Memory B cell (primary cell): Measurements from ENCODE around the gene CXCR5.
A peak's percentile ranks its signal among the peaks of the same experiment; 100 is the strongest.
"Not testable (repeated sequence)": the region's sequence is repeated elsewhere in the genome, so short reads cannot be mapped to it uniquely, and the experiment has no call there.

ENCODE experiments used
- ATAC-seq: fragments of 150-1000 bp; cut with Tn5 transposase; 2 replicates; pipeline ENCODE4 v1.10.0; 2021; ENCODE audit warnings: low read depth, mild to moderate bottlenecking, moderate library complexity
- DNase-seq, 2 donors: peaks; one replicate each; pipeline ENCODE4 v3.0.0; 2022; ENCODE audit warnings: low spot score in 2 of 2
- H3K27ac Mint-ChIP-seq: one replicate; pipeline ENCODE4 v1.8.0; 2022; ENCODE audit warnings: mild to moderate bottlenecking, moderate library complexity, mixed read lengths
- H3K27me3 Mint-ChIP-seq: one replicate; pipeline ENCODE4 v1.8.0; 2022; ENCODE audit warnings: mixed read lengths
- H3K36me3 Mint-ChIP-seq: one replicate; pipeline ENCODE4 v1.8.0; 2022; ENCODE audit warnings: mild to moderate bottlenecking, mixed read lengths
- H3K4me1 Mint-ChIP-seq: one replicate; pipeline ENCODE4 v1.8.0; 2022; ENCODE audit warnings: mixed read lengths
- H3K4me3 Mint-ChIP-seq: one replicate; pipeline ENCODE4 v1.8.0; 2022; ENCODE audit warnings: mild to moderate bottlenecking, moderate library complexity, mixed read lengths
- H3K9me3 Mint-ChIP-seq: one replicate; pipeline ENCODE4 v1.8.0; 2022; ENCODE audit warnings: mixed read lengths

The CXCR5 gene

DNA sequence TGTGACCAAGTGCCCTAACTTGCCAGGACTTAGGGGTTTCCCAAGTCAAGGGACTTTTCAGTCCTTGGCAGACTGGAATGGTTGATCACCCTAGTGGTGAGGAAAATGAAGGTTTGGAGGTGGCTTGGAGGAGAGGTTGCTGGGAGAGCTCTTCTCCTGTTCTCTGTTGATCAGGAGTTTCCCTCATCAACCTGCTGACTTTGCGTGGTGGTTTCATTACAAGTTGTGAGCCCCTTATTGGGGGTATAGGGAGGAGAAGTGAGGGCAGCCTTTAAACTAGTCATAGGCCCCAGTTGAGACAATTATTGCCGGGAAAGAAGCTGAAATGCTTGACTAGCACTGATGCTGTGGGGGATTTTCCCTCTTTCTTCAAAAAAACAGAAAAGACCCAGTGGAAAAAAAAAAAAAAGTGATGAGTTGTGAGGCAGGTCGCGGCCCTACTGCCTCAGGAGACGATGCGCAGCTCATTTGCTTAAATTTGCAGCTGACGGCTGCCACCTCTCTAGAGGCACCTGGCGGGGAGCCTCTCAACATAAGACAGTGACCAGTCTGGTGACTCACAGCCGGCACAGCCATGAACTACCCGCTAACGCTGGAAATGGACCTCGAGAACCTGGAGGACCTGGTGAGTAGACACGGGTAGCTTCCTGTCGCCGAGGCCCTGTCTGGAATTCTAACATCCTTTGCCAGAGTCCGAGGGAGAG lies at the start of gene CXCR5:
Gene CXCR5 (plus strand): TSS at position 525 of the 704 bp plus-strand sequence. CDS start 50 bp downstream, at position 575.
- DNase-seq (peak; percentile 75 to 82), ATAC-seq (peak; percentile 76)
- peak within 1 kb of the TSS; percentile 88 for H3K4me3 Mint-ChIP-seq
- H3K9me3 Mint-ChIP-seq, result no peaks in the 10 kb centered on the region
- peaks cover 45% of the 10 kb centered on the region for H3K4me1 Mint-ChIP-seq
- H3K27ac Mint-ChIP-seq, result peak within 1 kb of the TSS; percentile 97
- H3K36me3 Mint-ChIP-seq, result peaks cover 24% of the 10 kb centered on the region
- no peaks in the 10 kb centered on the region for H3K27me3 Mint-ChIP-seq

GRCh38 chr11:118834427-118835028 lies 49.2 kb upstream of the CXCR5 start:
- no peak for DNase-seq
- Mint-ChIP-seq H3K4me3 (peak overlapping the region; percentile 87), H3K27me3 (no peaks in the 10 kb centered on the region), H3K9me3 (no peaks in the 10 kb centered on the region), H3K27ac (peak overlapping the region; percentile 83), H3K36me3 (no peaks in the 10 kb centered on the region), H3K4me1 (peaks cover 20% of the 10 kb centered on the region)
- peak; percentile 62 for ATAC-seq

GRCh38 chr11:118837868-118838267 lies 45.8 kb upstream of the CXCR5 start:
- no peak overlapping the region for H3K4me3 Mint-ChIP-seq
- H3K9me3 Mint-ChIP-seq, result no peaks in the 10 kb centered on the region
- no peaks in the 10 kb centered on the region for H3K27me3 Mint-ChIP-seq
- H3K36me3 Mint-ChIP-seq, result no peaks in the 10 kb centered on the region
- H3K27ac Mint-ChIP-seq, result peak overlapping the region; percentile 87
- H3K4me1 Mint-ChIP-seq, result peaks cover 29% of the 10 kb centered on the region
- no peak for DNase-seq
- no peak for ATAC-seq

GRCh38 chr11:118838905-118839553 lies 44.7 kb upstream of the CXCR5 start:
- H3K27ac Mint-ChIP-seq, result peak overlapping the region; percentile 19
- no peaks in the 10 kb centered on the region for H3K9me3 Mint-ChIP-seq
- H3K27me3 Mint-ChIP-seq, result no peaks in the 10 kb centered on the region
- H3K4me3 Mint-ChIP-seq, result peak overlapping the region; percentile 6
- peaks cover 28% of the 10 kb centered on the region for H3K4me1 Mint-ChIP-seq
- peak in 1 of 2 donors; percentile 38 for DNase-seq
- ATAC-seq, result peak; percentile 72
- H3K36me3 Mint-ChIP-seq, result no peaks in the 10 kb centered on the region

DNA sequence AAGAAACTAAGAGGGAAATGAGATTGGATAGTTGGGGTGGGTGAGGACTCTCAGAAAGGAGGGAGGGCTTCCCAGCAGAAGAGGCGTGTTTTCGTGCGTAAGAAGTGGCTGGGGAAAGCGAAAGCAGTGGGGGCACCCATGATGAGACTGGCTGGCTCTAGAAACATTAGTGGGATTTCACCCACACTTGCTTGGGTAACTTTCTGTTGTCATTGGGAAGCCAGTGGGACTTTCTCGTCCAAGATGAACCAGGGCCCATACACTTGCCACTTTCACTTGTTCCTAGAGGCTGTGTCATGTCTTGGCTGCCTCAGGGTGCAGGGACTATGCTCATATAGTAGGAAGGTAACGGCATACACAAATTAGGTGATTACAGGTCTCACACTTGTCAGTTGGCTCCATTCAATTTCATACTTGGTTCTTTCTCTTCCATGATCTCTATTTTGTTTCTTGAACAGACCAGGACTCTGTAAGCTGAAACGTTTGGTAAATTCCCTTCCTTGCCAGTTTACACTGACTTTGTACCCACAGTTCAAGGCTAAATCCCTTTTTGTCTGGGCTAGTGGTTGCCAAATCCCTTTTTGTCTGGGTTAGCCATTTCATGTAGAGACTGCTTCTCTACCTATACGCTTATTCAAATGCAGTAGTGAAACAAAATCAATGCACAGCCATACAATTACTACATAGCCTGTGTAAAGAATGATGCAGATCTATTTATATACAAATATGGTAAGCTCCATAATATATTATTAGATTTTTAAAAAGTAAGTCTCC lies 42.0 kb upstream of the CXCR5 start:
- Mint-ChIP-seq H3K4me1 (peaks cover 30% of the 10 kb centered on the region), H3K27me3 (no peaks in the 10 kb centered on the region), H3K27ac (peak overlapping the region; percentile 84), H3K4me3 (peak overlapping the region; percentile 78), H3K9me3 (no peaks in the 10 kb centered on the region), H3K36me3 (no peaks in the 10 kb centered on the region)
- ATAC-seq (peak; percentile 79), DNase-seq (peak; percentile 31 to 44)

GRCh38 chr11:118842369-118842768 lies 41.3 kb upstream of the CXCR5 start:
- Mint-ChIP-seq H3K4me3 (no peak overlapping the region), H3K9me3 (no peaks in the 10 kb centered on the region), H3K36me3 (no peaks in the 10 kb centered on the region), H3K27ac (peak overlapping the region; percentile 76), H3K4me1 (peaks cover 30% of the 10 kb centered on the region), H3K27me3 (no peaks in the 10 kb centered on the region)
- no peak for ATAC-seq
- no peak for DNase-seq

DNA sequence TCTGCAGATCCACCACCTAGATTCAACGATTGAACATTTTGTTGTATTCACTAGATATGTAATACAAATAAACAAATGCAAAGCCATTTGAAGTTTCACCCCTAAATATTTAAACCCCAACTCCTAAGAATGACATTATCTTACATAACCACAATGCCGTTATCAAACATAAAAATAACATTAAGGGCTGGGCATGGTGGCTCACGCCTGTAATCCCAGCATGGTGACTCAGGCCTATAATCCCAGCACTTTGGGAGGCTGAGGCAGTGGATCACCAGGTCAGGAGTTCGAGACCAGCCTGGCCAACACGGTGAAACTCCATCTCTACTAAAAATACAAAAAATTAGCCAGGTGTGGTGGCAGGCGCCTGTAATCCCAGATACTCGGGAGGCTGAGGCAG lies 40.8 kb upstream of the CXCR5 start:
- ATAC-seq, H3K4me3 Mint-ChIP-seq, DNase-seq, H3K27me3 Mint-ChIP-seq, H3K36me3 Mint-ChIP-seq, H3K9me3 Mint-ChIP-seq: not testable (repeated sequence)
- peaks cover 26% of the 10 kb centered on the region for H3K4me1 Mint-ChIP-seq
- peak overlapping the region; percentile 76 for H3K27ac Mint-ChIP-seq

- Mint-ChIP-seq H3K4me3 (no peak overlapping the region), H3K36me3 (no peaks in the 10 kb centered on the region), H3K27me3 (no peaks in the 10 kb centered on the region), H3K4me1 (peaks cover 26% of the 10 kb centered on the region), H3K9me3 (no peaks in the 10 kb centered on the region), H3K27ac (no peak overlapping the region)
- ATAC-seq, result no peak
- no peak for DNase-seq
Measured at GRCh38 chr11:118843565-118843964, 40.1 kb upstream of the CXCR5 start.

DNA sequence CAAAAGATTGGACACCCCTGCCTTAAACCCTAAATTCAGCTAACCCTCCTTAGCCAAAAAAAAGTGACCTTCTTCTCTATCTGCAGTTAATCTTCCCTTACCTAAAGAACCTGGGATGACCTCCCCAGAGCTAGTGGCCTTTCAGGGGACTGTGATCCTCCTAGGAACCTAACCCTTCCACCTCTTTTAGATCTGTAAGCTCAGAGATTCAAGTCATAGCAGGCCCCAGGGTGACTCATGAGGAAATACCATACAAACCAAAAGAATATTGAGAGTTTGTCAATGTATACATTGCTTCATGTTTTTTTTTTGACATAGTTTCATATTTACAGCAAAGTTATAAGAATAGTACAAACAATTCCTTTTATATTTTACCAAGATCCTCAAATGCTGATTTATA lies 38.3 kb upstream of the CXCR5 start:
- peaks cover 23% of the 10 kb centered on the region for H3K4me1 Mint-ChIP-seq
- H3K36me3 Mint-ChIP-seq, result no peaks in the 10 kb centered on the region
- no peak for ATAC-seq
- H3K9me3 Mint-ChIP-seq, result no peaks in the 10 kb centered on the region
- peak overlapping the region; percentile 4 for H3K27ac Mint-ChIP-seq
- no peak for DNase-seq
- H3K4me3 Mint-ChIP-seq, result no peak overlapping the region
- H3K27me3 Mint-ChIP-seq, result no peaks in the 10 kb centered on the region

DNA sequence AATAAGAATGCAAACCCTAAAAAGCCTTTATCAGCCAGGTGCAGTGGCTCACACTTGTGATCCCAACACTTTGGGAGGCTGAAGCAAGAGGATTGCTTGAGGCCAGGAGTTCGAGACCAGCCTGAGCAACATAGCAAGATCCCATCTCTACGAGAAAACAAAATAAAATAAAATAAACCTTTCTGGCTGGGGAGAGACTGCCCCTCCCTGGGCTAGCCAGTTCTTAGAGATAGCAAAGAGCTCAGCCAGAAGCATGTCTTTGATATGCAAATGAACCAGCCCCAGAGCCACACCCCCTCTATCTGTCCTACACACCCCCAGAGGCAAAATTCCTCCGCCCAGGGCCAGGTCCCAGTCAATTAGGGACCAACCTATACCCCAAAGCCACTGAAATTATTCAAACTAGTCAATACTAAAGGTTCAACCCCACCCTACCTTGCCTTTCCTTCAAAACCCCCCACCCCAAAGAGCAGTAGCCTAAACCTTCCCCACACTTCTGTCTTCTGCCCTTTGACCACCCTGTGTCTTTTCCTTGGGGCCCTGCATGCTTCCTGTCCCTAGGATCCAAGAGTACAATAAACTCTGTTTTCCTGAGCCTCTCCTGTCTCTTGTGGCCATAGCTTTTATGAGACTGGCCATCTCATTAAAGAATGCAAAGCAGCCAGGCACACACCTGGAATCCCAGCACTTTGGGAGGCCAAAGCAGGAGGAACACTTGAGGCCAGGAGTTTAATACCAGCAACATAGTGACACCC lies 37.3 kb upstream of the CXCR5 start:
- Mint-ChIP-seq H3K27ac (no peak overlapping the region), H3K4me3 (no peak overlapping the region), H3K4me1 (peaks cover 20% of the 10 kb centered on the region), H3K36me3 (no peaks in the 10 kb centered on the region), H3K27me3 (no peaks in the 10 kb centered on the region), H3K9me3 (no peaks in the 10 kb centered on the region)
- ATAC-seq (peak; percentile 24), DNase-seq (no peak)

DNA sequence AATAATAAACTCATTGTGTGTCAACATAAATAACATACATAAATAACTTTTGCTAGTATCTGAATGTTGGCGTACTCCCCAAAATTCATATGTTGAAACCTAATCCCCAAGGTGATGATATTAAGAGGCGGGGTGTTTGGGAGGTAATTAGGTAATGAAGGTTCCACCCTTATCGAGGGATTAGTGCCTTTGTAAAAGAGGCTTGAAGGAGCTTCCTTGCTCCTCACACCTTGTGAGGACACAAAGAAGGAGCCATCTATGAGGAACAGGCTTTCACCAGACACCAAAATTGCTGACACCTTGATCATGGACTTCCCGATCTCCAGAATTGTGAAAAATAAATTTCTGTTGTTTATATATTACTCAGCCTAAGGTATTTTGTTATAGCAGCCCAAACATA lies 33.9 kb upstream of the CXCR5 start:
- Mint-ChIP-seq H3K27me3 (no peaks in the 10 kb centered on the region), H3K27ac (no peak overlapping the region), H3K4me1 (peaks cover 20% of the 10 kb centered on the region), H3K9me3 (no peaks in the 10 kb centered on the region), H3K36me3 (no peaks in the 10 kb centered on the region), H3K4me3 (no peak overlapping the region)
- ATAC-seq (no peak), DNase-seq (no peak)

GRCh38 chr11:118851970-118852369 lies 31.7 kb upstream of the CXCR5 start:
- Mint-ChIP-seq H3K27ac (peak overlapping the region; percentile 24), H3K27me3 (no peaks in the 10 kb centered on the region), H3K4me3 (peak overlapping the region; percentile 27), H3K9me3 (no peaks in the 10 kb centered on the region), H3K4me1 (peaks cover 16% of the 10 kb centered on the region), H3K36me3 (no peaks in the 10 kb centered on the region)
- ATAC-seq, result peak; percentile 88
- DNase-seq, result no peak

GRCh38 chr11:118853678-118854077 lies 30.0 kb upstream of the CXCR5 start:
- Mint-ChIP-seq H3K36me3 (no peaks in the 10 kb centered on the region), H3K4me3 (no peak overlapping the region), H3K27ac (no peak overlapping the region), H3K4me1 (peaks cover 16% of the 10 kb centered on the region), H3K9me3 (no peaks in the 10 kb centered on the region), H3K27me3 (no peaks in the 10 kb centered on the region)
- ATAC-seq (no peak), DNase-seq (no peak)
